Stomach (tissue), 4 donors: ENCODE data around the gene ABHD4.

Experiments
- CTCF ChIP-seq, 7 experiments: fragments of 450-650 bp in 4 of 7; fragments of 200-600 bp in 3 of 7; sonication (generic) in 3 of 7; IDR thresholded peaks; one replicate each; pipeline ENCODE4 v1.5.1; 2016 to 2019; ENCODE audit warnings: antibody characterized with exemption in 7 of 7, control low read depth in 2 of 7, mild to moderate bottlenecking in 1 of 7
- EP300 ChIP-seq: sonication (generic); formaldehyde crosslinking; IDR thresholded peaks from one replicate; pipeline ENCODE4 v1.6.1; 2017; ENCODE audit warnings: antibody characterized with exemption
- POLR2A ChIP-seq, 4 donors: fragments of 450-650 bp; IDR thresholded peaks; one replicate each; pipeline ENCODE4 v1.6.1; 2016; ENCODE audit warnings: antibody characterized with exemption in 4 of 4, control low read depth in 2 of 4, mild to moderate bottlenecking in 1 of 4, moderate library complexity in 1 of 4

- TF ChIP-seq CTCF (IDR thresholded peaks at IDR 0.05) (no peak), POLR2A (IDR thresholded peaks at IDR 0.05) (no peak), EP300 (no peak)
Measured at GRCh38 chr14:22593189-22593588, 4.9 kb upstream of the ABHD4 start.
